Cardiac septum (tissue), 1 donor: ENCODE results near the gene MAML3. TPM values are rescaled to one million over a fixed set of nuclear protein-coding genes. Genes with fewer than 3 reads are reported as not detected.

Experiments used
- DNase-seq: peaks from one replicate; pipeline ENCODE4 v3.0.0-alpha.2; 2020; ENCODE audit warnings: low spot score
- intact Hi-C: fragments of 100-400 bp; cut with DNase I; formaldehyde crosslinking; loops from one replicate; pipeline ENCODE4 v1.14.0; 2022
- total RNA-seq: library from RNA; stranded (reverse); fragmentation: NEBNext Ultra II Directional; extraction: Animal tissue kit (Norgen Biotek cat#: 25700); gene quantifications from one replicate; pipeline ENCODE4 v1.2.1, GENCODE V29; 2021
- donor health status: DM: no; HTN: no; CAD: no.

The MAML3 gene
- total RNA-seq, 1 donor from 2014 or later = 4.1 TPM

DNA sequence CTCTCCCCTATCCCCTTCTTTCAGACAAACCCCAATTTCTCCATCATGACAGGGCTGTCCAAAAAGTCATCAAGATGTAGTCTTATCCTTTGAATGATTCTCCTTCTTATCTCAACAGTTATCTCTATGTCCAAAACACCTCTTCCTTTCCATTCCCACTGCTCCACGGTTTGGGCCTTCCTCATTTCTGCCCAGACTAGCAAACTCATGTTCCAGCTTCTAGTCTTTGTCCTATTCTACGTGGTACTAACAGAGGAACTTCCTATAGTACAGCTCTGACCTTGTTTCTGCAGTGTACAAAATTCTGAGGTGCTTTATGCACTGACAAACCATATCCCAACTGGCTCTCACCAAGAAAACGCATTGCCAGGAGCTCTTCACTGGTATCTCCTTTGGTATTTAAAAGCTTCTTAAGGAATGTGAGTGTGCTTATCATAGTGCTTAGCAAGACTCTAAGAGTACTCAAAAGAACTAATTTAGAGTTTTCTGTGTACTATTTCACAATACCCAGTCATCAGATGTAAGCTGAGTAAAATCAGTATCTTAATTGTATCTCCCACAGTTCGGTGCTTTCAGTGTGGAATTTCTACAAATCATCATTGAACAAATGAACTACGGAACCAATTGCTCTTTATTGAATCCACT is 65.5 kb downstream of the MAML3 start:
- intact Hi-C loops = no loop called here
- DNase-seq = no peak

DNA sequence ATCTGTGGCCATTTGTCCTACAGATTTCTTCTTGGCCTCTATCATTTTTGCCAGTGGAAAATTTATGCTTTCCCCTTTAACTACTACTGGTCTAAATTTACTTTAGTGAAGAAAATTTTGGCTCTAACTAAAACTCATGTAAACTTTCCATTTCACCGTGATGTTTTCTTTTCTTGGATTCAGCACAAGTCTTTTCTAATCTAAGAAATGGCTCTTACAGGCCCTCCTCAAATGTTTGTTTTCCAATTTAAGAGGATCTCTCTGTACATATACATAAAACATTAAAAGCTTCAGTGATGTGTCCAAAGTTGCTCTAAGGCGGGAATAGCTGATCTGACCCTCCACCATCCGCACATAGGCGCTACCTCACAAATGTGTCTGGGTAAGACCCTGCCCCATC is 68.1 kb downstream of the MAML3 start:
- intact Hi-C loops = no loop called here
- no peak for DNase-seq

DNA sequence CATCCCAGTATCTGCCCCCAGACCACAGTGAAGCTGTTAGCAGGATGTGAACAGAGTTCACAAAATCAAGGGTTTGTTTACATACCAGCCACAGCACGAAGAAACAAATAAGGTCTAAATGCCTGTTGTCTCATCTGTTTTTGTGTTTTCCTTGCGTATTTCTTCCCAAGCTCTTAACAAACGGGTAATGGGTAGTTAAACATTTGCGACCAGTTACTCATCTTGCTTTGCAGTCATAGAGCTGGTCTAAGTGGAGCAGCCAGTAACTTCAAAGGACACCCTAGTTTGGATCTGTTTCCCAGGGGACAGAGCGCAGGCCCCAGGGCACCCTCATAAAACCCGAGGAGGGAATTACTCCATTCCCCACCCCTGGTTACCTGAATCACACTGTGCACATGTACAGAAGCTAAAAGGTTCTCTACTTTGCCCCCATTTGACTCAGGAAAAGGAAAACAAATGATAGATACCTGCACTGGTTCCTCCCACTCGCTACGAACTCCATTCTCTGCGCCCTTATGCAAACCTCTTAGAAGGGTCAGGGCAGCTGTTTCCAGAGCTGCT is 68.8 kb downstream of the MAML3 start:
- intact Hi-C loops = no loop called here

DNA sequence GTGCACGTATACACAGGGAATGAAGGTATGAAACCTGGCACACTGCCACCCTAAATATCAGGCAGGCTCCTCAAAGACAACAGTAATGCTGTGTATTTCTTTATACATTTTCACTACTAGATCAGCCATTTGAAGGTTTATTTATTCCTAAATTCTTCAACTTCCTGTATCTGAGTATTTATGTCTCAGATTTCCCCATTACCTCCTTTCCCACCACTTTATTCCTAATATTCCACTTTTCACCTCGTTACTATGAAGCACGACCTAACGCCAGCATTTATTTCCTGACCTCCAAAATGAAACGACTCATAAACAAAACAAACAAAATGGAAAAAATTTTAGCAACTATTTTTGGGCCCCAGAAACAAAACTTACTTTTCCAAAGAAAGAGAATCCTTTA is 69.6 kb downstream of the MAML3 start:
- intact Hi-C loops = no loop called here
- no peak for DNase-seq

More for the DNA sequence above, 68.8 kb downstream of the MAML3 start:
- no peak for DNase-seq

DNA sequence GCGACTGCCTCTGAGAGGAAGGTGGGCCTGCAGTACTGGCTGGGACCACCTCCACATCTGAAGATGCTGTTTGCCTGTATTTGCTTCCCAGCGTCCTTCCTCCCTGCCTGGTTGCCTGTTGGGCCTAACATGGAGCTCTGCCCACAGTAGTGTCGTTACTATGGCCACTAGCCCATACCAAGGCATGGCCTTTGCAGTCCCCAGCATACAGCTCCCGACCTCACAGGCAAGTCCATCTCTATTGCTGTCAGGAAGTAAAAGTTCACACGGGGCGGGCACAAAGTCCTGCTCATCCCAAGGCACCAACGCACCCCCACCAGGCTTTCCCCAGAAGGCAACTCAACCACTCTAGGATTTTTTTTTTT is 71.6 kb downstream of the MAML3 start:
- intact Hi-C loops = no loop called here
- no peak for DNase-seq

DNA sequence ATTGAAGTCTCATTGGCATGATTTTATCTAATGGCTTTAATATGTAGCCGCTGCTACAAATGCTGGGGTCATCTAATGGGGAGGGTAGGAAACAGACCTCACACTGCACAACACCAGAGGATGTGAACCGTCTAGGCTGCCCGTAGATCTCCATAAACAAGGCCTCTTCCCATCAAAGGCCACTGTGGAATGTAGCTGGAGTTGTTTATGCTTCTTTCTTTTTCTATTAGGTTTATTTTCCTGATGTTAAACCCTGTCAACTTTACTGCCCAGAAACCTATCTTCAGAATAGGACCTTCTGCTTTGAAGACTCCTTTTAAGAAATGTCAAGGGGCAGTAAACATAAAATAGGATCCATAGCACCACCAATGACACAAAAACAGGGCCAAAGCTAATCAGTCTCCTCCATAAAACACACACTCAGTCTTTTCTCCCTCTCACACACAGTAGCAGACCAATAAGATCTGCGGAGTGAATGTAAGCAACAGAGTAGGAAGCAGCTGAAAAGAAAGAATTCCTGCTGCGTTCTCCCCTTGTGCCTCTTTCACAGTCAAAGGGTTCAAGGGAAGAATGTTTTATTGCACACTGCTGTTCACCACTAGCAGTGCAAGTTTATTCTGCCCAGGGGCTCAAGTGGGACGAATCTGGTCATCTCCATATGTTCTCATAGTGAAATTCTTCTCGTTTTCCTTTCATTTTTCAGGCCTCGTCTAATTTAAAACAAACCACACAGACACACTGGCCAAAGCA is 72.2 kb downstream of the MAML3 start:
- intact Hi-C loops = no loop called here
- DNase-seq = no peak

DNA sequence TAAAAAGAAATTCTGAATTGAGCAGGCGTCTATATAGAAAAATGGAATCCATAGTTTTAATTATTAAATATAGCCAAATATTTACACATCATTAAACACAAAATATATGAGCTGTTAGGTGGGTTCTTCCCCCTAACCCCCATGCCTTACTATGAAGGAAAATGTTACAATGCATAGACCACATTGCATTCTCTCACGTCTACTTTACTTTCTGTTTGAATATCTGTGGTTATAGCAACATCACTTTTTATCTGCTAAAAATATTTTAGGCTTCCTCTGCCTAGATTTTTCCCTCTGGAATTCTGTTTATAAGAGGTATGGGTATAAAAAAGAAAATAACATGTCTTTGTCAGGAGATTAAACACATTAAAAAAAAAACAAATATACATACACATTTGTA is 73.1 kb downstream of the MAML3 start:
- intact Hi-C loops = no loop called here
- no peak for DNase-seq

DNA sequence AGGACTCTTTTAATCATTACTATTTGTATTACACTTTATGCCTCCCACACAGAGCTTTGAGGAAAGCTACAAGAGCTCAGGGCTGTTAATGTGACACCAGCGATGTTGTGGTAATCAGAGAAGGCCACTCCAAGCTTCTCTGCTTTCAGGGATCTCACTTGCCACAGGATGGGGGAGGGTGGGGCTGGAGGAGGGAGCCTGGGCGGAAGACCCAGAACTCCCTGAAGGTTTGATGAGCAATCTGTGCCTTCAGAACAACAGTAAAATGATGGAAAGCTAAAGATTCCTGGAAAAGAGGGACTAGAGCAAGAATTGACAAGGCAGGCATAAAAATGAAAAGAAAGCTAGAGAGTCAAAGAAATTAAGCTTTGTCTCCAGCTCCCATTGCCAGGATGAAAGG is 75.6 kb downstream of the MAML3 start:
- intact Hi-C loops = no loop called here
- no peak for DNase-seq

DNA sequence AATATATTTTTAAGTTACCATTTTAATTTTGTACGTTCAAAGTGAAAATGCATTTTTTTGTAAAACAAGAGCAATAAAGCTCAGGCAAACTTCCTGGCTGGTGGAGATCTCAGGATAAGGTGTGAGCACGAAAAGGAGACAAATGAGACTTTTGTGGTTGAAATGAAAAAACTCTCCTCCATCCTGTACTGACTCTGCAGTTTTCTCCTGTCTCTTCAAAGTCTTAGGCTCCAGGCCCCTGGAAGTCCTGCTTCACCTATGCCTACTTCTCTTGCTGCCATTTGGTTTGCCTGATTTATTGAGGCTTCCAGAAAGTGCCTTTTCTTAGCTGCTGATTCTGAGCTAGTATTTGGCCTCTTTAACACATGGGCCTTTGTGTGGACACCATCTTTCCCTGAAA is 77.7 kb downstream of the MAML3 start:
- no peak for DNase-seq
- intact Hi-C loops = no loop called here

DNA sequence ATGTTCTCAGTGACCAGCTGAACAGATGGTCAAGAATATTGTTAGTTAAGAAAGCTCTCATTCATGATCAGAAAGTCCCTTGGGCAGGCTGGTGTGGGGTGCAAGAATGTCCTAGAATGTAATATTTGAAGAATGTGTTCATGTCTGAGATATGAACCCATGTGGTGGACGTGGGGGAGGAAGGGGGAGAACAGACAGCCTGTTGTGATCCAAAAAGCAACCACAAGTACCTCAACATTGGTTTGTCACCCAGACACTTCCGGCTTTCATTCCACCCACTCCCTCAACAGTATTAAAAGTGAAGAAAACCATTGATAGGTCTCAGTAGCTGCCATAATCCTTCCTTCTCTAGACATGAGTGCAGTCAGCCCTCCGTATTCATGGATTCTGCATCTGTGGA is 82.2 kb downstream of the MAML3 start:
- no peak for DNase-seq
- intact Hi-C loops = no loop called here

DNA sequence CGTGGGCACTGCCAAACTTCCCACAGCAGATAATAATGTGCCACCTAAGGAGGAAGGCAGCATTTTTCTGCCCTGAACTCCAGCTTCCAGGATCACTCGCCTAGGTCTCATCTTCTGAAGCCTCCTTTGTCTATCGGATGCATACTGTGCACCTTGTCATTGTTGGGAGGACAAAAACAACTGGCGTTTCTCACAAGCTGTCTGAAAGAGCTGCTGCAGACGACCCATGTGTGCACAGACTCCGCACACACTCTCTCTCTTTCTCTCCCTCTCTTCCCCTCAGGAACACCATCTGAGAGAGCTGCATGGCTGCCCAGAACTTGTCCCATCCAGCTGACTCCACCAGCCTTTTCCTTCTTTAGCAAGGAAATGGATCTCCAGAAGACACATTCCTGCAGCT is 83.0 kb downstream of the MAML3 start:
- intact Hi-C loops = no loop called here
- DNase-seq = no peak

DNA sequence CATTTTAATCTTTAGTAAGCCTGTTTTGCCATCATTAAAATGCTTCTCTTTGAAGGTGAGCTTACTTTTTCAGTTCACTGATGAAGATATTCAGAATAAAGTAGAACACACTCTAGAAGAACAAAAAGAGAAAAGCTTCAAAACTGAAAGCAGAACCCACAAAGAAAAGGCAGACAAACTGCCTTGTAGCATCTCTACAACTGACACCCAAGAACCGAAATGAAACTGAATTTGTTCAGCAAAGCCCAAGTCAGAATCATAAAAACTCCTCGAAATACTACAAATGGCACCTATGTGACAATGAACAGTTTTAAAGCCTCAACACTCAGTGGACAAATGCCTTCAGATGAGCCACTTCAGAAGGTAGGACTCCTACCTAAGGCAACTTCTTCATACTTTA is 83.6 kb downstream of the MAML3 start:
- no peak for DNase-seq
- intact Hi-C loops = no loop called here

DNA sequence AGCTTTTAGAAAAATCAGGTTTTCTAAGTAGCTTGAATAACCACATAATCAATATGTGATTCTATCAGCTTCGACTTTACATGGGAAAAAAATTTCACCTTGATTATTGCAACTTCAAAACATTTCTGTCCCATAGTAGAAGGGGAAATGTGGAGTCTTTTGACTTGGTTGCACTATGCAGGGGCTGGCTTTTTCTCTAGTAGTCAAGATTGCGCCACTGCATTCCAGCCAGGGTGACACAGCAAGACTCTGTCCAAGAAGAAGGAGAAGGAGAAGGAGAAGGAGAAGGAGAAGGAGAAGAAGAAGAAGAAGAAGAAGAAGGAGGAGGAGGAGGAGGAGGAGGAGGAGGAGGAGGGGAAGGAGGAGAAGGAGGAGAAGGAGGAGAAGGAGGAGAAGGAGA is 84.9 kb downstream of the MAML3 start:
- intact Hi-C loops = no loop called here
- no peak for DNase-seq

DNA sequence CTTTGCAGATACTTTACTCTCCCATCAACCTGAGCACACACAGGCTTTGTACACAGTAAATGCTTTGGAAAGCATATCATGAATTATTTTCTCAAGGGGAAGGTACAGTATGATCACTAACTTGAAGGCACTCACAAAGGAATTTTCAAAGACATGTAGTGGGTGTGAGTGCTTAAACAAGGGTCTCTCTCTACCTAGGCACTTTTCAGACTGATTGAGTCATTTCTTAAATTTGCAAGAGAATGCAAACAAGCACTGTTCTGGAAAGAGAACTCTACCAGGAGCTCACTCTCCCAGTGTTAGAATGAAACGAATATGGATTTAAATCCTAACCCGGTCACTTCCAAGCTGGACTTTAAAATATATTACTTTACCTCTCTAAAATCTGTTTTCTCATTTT is 85.7 kb downstream of the MAML3 start:
- intact Hi-C loops = no loop called here
- DNase-seq = no peak

DNA sequence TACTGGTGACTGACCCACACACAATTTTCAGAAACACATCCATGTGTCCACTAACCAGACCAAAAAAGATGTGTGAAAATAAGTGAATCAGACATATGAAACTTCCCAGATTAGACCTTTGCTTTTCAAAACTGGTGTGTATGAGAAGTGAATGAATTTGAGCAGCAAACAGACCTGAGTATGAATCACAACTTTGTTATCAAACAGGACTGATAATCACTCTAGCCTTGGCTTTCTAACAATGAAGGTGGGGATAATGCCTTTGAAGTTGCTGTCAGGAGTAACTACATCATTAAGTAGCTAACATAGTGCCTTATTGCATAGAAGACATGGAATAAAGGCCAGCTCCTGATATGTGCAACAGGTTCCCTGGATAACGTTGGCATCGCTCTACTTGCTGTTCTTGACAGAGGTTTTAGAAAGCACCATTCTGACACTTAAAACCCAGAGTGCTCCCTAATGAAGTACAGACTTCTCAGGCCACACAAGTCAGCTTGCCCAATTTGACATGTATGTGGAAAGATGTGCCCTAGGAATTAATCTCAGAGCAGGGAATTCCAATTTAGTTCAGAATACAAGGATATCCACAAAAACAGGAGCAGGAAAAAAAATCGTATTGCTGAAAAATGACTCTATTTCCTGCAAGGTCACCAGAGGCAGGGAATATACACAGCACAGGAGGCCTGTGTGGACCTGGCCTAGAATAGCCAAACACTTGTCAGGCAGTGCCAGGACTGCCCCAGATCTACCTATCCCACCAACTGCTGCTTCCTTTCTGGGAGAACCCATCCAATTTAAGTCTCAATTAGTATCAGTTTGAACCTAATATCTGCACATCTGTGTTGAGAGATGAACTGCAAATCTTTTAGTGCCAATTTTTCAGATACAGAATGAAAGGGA is 87.7 kb downstream of the MAML3 start:
- intact Hi-C loops = no loop called here
- no peak for DNase-seq

DNA sequence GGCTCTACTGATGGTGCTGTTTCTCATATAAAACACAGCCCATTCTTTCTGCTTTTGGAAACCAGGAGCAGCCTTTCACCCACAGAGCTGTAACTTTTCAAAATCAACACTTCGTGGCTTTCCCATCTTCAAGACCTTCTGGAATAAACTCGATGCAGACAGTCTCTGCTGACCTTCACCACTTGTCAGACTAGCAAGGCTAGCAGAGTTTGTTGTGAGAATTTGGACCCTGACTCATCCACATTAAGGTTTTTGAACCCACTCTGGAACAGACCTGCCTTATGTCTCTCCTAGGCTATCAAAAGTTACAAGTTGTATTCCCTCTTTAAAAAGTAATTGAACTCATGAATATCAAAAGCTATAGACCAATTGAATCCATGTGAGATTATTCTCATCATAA is 88.6 kb downstream of the MAML3 start:
- intact Hi-C loops = no loop called here
- no peak for DNase-seq

DNA sequence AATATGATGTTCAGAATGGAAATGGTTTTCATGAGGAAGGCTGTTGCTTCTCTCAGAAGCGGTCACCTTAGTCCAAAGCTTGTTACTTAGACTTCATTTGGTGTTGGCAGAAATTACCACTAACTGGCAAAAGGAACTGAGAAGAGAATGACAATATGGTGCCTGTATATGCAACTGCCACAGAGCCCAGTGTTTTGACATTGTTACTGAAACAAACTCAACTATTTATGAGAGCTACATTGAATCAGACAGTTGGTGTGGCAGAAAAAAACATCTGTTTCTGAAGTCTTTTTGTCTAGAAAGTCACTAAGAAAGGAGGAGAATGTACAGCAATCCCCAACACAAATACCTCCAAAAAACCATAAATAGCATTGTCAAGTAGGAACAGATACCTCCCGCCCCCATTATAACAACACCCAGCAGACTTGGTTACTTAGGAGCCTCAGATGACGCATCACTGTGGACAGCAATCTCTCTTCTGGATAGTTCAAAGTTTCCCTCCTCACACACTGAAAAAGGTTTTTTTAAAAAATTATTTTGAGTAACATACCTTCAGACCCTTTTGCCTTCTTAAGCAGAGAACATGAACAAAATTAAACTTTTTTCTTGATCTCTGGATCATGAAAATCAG is 92.2 kb downstream of the MAML3 start:
- intact Hi-C loops = no loop called here
- no peak for DNase-seq

DNA sequence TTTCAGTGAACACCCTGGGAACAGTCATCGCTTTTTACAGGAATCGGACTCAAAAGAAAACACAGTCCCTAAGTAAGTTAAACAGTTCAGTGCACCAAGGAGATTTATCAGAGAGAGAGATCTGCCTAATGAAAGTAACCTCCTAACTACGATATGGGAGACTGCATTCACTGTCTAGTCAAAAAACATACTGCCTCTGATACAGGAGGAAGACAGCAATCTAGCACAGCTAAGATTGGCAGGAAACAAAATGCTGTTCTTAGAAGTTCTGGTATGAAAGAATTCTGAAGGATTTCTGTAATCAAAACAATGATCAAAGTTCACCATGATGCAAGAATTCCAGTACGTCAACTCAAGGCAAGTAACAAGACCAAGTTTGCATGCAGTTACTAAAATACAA is 92.8 kb downstream of the MAML3 start:
- no peak for DNase-seq
- intact Hi-C loops = no loop called here

DNA sequence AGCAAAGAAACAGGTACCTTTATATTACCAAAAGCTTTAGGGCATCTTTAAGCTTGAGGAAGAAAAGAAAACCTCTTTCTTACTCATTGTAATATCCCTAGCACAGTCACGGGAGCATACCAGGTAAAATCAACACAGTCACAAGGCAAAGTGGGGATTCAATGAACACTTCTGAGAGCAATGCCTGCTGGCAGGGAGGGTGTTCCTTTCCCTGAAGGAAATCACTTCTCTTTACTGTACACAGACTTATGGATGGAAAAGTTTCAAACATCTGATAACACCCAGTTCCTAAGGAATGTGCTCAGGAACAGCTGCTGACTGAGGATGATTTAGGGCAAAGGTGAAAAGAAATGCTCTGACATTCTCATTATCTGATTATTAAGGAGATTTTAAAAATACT is 94.8 kb downstream of the MAML3 start:
- intact Hi-C loops = no loop called here
- no peak for DNase-seq

DNA sequence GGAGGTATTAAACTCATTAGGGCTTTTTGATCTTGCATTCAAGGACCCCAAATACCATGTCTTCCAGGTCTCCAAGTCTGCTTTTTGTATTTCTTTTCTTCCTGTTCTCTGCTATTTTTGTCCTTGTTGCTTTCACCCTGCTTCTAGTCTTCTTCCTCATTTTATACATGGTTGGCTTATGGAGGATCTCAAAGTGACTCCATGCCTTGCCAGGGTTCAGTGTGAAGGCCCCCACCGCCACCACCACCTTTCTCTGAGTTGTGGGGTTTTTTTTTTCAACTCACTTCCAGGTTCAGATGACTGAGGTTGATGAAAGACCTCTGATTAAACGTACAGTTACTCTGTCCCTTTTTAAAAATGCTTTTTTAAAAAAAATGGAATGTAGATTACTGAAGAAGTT is 96.3 kb downstream of the MAML3 start:
- intact Hi-C loops = no loop called here
- no peak for DNase-seq
